AG09309 (cell line): ENCODE results near the gene FAM8A1.

ENCODE experiments used
- DNase-seq: peaks from one replicate; pipeline ENCODE4 v3.0.0-alpha.2; 2010; ENCODE audit warnings: low read depth
- H3K4me3 ChIP-seq: 2 replicates; pipeline ENCODE4 v1.5.1; 2011; ENCODE audit warnings: mild to moderate bottlenecking, low read depth, low read length, moderate library complexity; ENCODE audit not compliant: control insufficient read depth
- TF ChIP-seq, protein P1 (sequence below): IDR thresholded peaks from 2 replicates; pipeline ENCODE4 v1.5.1; 2011; ENCODE audit warnings: mild to moderate bottlenecking, low read depth, low read length, inconsistent platforms; ENCODE audit not compliant: insufficient read depth, control insufficient read depth; ENCODE audit errors: missing control alignments

FAM8A1 gene

DNA sequence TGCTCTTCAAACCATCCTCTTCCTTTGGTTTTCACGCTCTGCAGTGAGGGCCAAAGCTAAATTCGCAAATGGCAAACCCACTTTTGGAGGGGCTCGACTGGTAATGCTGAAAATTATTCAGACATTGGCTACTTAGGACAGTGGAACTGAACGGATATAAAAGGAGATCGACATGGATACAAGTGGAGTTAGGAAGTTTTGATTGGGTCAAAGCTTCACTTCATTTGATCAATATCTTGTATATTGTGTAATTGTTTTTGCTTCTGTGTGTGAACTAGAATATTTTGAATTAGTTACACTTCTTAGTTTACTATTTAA lies 1.2 kb downstream of the FAM8A1 start:
- no peak for DNase-seq
- peak overlapping the region; percentile 83 for H3K4me3 ChIP-seq
- TF ChIP-seq, protein P1, sequence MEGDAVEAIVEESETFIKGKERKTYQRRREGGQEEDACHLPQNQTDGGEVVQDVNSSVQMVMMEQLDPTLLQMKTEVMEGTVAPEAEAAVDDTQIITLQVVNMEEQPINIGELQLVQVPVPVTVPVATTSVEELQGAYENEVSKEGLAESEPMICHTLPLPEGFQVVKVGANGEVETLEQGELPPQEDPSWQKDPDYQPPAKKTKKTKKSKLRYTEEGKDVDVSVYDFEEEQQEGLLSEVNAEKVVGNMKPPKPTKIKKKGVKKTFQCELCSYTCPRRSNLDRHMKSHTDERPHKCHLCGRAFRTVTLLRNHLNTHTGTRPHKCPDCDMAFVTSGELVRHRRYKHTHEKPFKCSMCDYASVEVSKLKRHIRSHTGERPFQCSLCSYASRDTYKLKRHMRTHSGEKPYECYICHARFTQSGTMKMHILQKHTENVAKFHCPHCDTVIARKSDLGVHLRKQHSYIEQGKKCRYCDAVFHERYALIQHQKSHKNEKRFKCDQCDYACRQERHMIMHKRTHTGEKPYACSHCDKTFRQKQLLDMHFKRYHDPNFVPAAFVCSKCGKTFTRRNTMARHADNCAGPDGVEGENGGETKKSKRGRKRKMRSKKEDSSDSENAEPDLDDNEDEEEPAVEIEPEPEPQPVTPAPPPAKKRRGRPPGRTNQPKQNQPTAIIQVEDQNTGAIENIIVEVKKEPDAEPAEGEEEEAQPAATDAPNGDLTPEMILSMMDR: no peak

DNA sequence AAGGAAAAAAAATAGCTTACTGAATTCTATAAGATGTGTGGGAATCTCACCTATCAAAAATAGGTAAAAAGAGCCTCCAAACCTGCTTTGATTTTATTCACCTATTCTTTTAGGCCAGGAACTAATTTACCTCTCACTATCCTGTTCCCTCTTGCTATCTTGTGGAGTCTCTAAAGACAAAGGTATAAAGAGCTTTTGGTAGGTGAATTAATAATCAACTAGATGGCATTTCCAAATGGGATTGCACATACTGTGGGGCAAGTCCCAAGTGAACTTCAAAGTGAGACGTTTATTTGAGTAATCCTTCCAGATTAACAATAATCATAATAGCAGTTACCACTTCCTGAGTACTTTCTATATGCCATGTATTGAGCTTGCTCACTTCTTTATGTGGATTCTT lies 2.8 kb downstream of the FAM8A1 start:
- TF ChIP-seq, protein P1: no peak
- no peak overlapping the region for H3K4me3 ChIP-seq
- no peak for DNase-seq

DNA sequence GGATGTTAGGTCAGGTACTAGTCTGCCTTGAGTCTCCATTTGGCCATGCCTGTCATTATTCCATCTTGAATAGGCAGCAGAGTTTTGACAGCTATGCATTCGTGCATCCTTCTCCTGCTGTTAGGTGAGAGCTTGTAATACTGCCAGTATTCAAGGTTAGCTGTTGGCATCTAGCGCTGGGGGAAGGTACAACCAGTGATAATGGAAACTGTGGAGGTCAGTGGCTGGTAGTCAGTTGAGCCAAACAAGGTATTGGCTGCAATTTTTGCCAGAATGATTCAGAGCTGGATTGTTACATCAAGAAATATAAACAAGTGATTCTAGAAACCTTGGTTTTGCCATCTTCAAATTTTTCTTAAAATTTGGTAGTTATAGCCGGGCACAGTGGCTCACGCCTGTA lies 6.5 kb downstream of the FAM8A1 start:
- H3K4me3 ChIP-seq: no peak overlapping the region
- no peak for DNase-seq
- TF ChIP-seq, protein P1: no peak

DNA sequence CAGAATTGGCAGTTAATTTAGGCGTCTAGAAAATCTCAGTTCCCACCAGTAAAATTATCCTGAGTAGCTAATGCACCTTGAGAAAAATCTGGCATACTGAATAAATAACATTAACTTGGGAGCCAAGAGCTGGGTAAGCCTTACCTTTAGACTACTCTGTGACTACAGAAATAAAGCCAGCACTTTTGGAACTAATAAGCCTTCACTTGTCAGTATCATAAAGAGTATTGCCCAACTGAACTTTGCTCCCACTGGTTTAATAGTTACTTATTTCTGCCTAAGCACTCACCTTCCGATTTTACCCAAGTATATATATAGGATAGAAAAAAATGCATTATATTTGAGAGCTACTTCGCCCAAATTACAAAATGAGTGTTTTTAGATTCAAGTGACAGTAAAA lies 10.7 kb downstream of the FAM8A1 start:
- DNase-seq: no peak
- TF ChIP-seq, protein P1: no peak
- no peak overlapping the region for H3K4me3 ChIP-seq

DNA sequence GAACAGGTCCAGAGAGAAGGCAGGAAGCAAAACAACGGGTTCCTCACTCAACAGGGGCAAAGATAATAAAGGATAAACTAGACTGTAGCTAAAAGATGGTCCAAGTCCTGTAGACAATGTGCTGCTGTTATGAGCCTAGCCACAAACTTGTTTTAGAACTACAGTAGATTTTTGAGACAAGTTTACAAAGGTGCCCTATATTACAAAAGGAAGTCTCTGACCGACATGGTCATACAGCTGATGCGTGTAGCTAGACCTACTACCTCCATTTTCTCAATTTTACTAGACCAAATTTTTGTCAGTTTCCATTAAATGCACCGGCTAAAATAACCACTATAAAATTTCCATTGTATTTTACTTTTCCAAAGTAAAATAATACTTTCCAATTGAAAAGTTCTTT lies 11.9 kb downstream of the FAM8A1 start:
- H3K4me3 ChIP-seq: no peak overlapping the region
- TF ChIP-seq, protein P1: no peak
- DNase-seq: no peak

DNA sequence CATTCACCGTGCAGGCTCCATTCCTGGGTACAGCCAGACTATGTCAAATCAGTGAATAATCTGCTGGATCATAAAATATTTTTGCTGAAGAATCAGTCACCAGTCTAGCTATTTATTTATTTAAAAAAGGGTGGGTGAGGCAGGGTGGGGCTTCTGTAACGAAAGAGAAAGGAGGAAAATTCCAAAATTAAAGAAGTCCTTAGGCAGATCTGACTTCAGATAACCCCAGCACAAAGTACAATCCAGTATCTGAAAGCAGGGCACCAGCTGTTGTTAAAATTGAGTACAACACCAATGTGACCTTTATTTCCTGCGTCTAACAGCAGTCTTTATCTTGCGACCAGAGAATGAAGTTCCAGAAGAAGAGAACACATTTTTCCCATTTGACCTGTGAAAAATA lies 15.7 kb downstream of the FAM8A1 start:
- DNase-seq: no peak
- H3K4me3 ChIP-seq: no peak overlapping the region
- TF ChIP-seq, protein P1: no peak

DNA sequence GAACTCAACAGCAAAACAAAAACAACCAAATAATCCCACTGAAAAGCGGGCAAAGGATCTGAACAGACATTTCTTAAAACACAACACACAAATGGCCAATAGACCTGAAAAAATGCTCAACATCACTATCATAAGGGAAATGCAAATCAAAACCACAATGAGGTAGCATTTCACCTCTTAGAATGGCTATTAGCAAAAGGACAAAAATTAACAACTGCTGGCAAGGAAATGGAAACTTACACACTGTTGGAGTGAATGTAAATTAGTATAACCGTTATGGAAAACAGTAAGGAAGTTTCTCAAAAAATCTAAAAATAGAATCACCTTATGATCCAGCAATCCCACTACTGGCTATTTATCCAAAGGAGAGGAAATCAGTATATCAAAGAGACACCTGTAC lies 20.9 kb downstream of the FAM8A1 start:
- TF ChIP-seq, protein P1: no peak
- H3K4me3 ChIP-seq: no peak overlapping the region
- no peak for DNase-seq
